Mononuclear cell (primary cell): Measurements from ENCODE around the gene SHROOM2. TPM values are rescaled to one million over a fixed set of nuclear protein-coding genes. Genes with fewer than 3 reads are reported as not detected.
"Not testable (repeated sequence)": the region's sequence is repeated elsewhere in the genome, so short reads cannot be mapped to it uniquely, and the experiment has no call there.

Source experiments
- H3K27me3 ChIP-seq: 2 replicates; pipeline ENCODE4 v1.6.0; 2011; ENCODE audit warnings: low read length, control low read depth; ENCODE audit not compliant: insufficient read depth
- H3K4me1 ChIP-seq: 2 replicates; pipeline ENCODE4 v1.5.1; 2011; ENCODE audit warnings: mild to moderate bottlenecking, low read length, control low read depth; ENCODE audit not compliant: insufficient read depth
- H3K4me3 ChIP-seq: 2 replicates; pipeline ENCODE4 v1.5.1; 2011; ENCODE audit warnings: mild to moderate bottlenecking, low read length, moderate library complexity
- H3K9me3 ChIP-seq: 2 replicates; pipeline ENCODE4 v1.5.1; 2011; ENCODE audit warnings: low read depth, mild to moderate bottlenecking, control low read depth, low read length
- total RNA-seq: library from RNA; depleted of rRNA; stranded (reverse); fragments of >200 nt; gene quantifications from one replicate; pipeline ENCODE4 v1.2.3, GENCODE V29; 2012

Gene SHROOM2
- total RNA-seq, 1 donor, result under 0.01 TPM

GRCh38 chrX:9765737-9766097 is 20.5 kb upstream of the SHROOM2 start, which contains the start of gene GPR143:
Gene GPR143, minus strand, starts transcription at chrX:9765847. Its CDS starts 30 bp downstream, at chrX:9765817.
- H3K4me1 ChIP-seq, result no peaks in the 10 kb centered on the region
- no peaks in the 10 kb centered on the region for H3K27me3 ChIP-seq
- H3K9me3 ChIP-seq, result no peaks in the 10 kb centered on the region
- H3K4me3 ChIP-seq, result no peak within 1 kb of the TSS

- Histone ChIP-seq H3K27me3 (no peaks in the 10 kb centered on the region), H3K9me3 (no peaks in the 10 kb centered on the region)
These were observed 18.9 kb upstream of the SHROOM2 start for GRCh38 chrX:9767375-9767774.

GRCh38 chrX:9768321-9768839 is 17.8 kb upstream of the SHROOM2 start:
- not testable (repeated sequence) for H3K4me3 ChIP-seq, H3K4me1 ChIP-seq, H3K9me3 ChIP-seq, H3K27me3 ChIP-seq

More at GRCh38 chrX:9767375-9767774, 18.9 kb upstream of the SHROOM2 start:
- no peaks in the 10 kb centered on the region for H3K4me1 ChIP-seq
- no peak overlapping the region for H3K4me3 ChIP-seq

GRCh38 chrX:9770319-9770718 is 15.9 kb upstream of the SHROOM2 start:
- Histone ChIP-seq H3K4me1 (no peaks in the 10 kb centered on the region), H3K4me3 (no peak overlapping the region), H3K9me3 (no peaks in the 10 kb centered on the region), H3K27me3 (no peaks in the 10 kb centered on the region)

GRCh38 chrX:9772943-9773342 is 13.3 kb upstream of the SHROOM2 start:
- no peaks in the 10 kb centered on the region for H3K4me1 ChIP-seq
- no peaks in the 10 kb centered on the region for H3K9me3 ChIP-seq
- no peaks in the 10 kb centered on the region for H3K27me3 ChIP-seq
- H3K4me3 ChIP-seq, result no peak overlapping the region

- H3K27me3 ChIP-seq, result no peaks in the 10 kb centered on the region
- no peak overlapping the region for H3K4me3 ChIP-seq
- H3K4me1 ChIP-seq, result no peaks in the 10 kb centered on the region
- no peaks in the 10 kb centered on the region for H3K9me3 ChIP-seq
These were observed 10.3 kb upstream of the SHROOM2 start for GRCh38 chrX:9775930-9776329.

GRCh38 chrX:9781941-9782340 is 4.3 kb upstream of the SHROOM2 start:
- Histone ChIP-seq H3K27me3 (peaks cover 4% of the 10 kb centered on the region), H3K9me3 (no peaks in the 10 kb centered on the region)

GRCh38 chrX:9784332-9784731 is 1.9 kb upstream of the SHROOM2 start:
- H3K27me3 ChIP-seq, result peaks cover 23% of the 10 kb centered on the region
- no peaks in the 10 kb centered on the region for H3K4me1 ChIP-seq
- H3K9me3 ChIP-seq, result no peaks in the 10 kb centered on the region

More at GRCh38 chrX:9781941-9782340, 4.3 kb upstream of the SHROOM2 start:
- Histone ChIP-seq H3K4me3 (no peak overlapping the region), H3K4me1 (no peaks in the 10 kb centered on the region)

GRCh38 chrX:9785254-9785943 is 830 bp upstream of the SHROOM2 start:
- H3K9me3 ChIP-seq, result no peaks in the 10 kb centered on the region
- peaks cover 24% of the 10 kb centered on the region for H3K27me3 ChIP-seq
- H3K4me3 ChIP-seq, result no peak overlapping the region
- H3K4me1 ChIP-seq, result no peaks in the 10 kb centered on the region

More at GRCh38 chrX:9784332-9784731, 1.9 kb upstream of the SHROOM2 start:
- H3K4me3 ChIP-seq, result no peak overlapping the region

- Histone ChIP-seq H3K4me1 (no peaks in the 10 kb centered on the region), H3K27me3 (peaks cover 24% of the 10 kb centered on the region), H3K4me3 (no peak overlapping the region), H3K9me3 (no peaks in the 10 kb centered on the region)
These were observed 788 bp downstream of the SHROOM2 start for GRCh38 chrX:9786798-9787635.

- no peaks in the 10 kb centered on the region for H3K4me1 ChIP-seq
- H3K27me3 ChIP-seq, result peaks cover 24% of the 10 kb centered on the region
- H3K4me3 ChIP-seq, result no peak overlapping the region
- no peaks in the 10 kb centered on the region for H3K9me3 ChIP-seq
These were observed 2.7 kb downstream of the SHROOM2 start for GRCh38 chrX:9788911-9789310.

GRCh38 chrX:9789555-9789954 is 3.3 kb downstream of the SHROOM2 start:
- Histone ChIP-seq H3K27me3 (peaks cover 22% of the 10 kb centered on the region), H3K4me3 (no peak overlapping the region), H3K9me3 (no peaks in the 10 kb centered on the region), H3K4me1 (no peaks in the 10 kb centered on the region)

- no peaks in the 10 kb centered on the region for H3K9me3 ChIP-seq
- H3K27me3 ChIP-seq, result peaks cover 21% of the 10 kb centered on the region
- no peak overlapping the region for H3K4me3 ChIP-seq
- H3K4me1 ChIP-seq, result no peaks in the 10 kb centered on the region
These were observed 4.6 kb downstream of the SHROOM2 start for GRCh38 chrX:9790866-9791265.

- Histone ChIP-seq H3K4me1 (no peaks in the 10 kb centered on the region), H3K27me3 (no peaks in the 10 kb centered on the region), H3K9me3 (no peaks in the 10 kb centered on the region), H3K4me3 (no peak overlapping the region)
These were observed 8.3 kb downstream of the SHROOM2 start for GRCh38 chrX:9794495-9794894.
